ENCODE results near the gene COL1A2.

The COL1A2 gene

GRCh38 chr7:94423863-94424735 is 29.4 kb downstream of the COL1A2 start:
- in situ Hi-C loops (cut with HindIII; ENCODE audit: low pct_ligation_motif_present, low pct_unique_long_range_greater_than_20kb, low sequenced_read_pairs) = no loop called here
- DNase-seq = no peak

- in situ Hi-C loops (cut with HindIII; ENCODE audit: low pct_ligation_motif_present, low pct_unique_long_range_greater_than_20kb, low sequenced_read_pairs) = loop anchor here (25.0 kb wide), 1 partner anchor 1062 kb away; the partner anchor contains the start of gene ASB4
- DNase-seq = no peak
These were observed 30.9 kb downstream of the COL1A2 start for GRCh38 chr7:94425546-94425945.

GRCh38 chr7:94426980-94427875 is 32.5 kb downstream of the COL1A2 start:
- no peak for DNase-seq
- in situ Hi-C loops (cut with HindIII; ENCODE audit: low pct_ligation_motif_present, low pct_unique_long_range_greater_than_20kb, low sequenced_read_pairs) = loop anchor here (25.0 kb wide), 1 partner anchor 1060 kb away; the partner anchor contains the start of gene ASB4

GRCh38 chr7:94429153-94429552 is 34.5 kb downstream of the COL1A2 start:
- no peak for DNase-seq
- in situ Hi-C loops (cut with HindIII; ENCODE audit: low pct_ligation_motif_present, low pct_unique_long_range_greater_than_20kb, low sequenced_read_pairs) = loop anchor here (25.0 kb wide), 1 partner anchor 1058 kb away; the partner anchor contains the start of gene ASB4

- no peak for DNase-seq
- in situ Hi-C loops (cut with HindIII; ENCODE audit: low pct_ligation_motif_present, low pct_unique_long_range_greater_than_20kb, low sequenced_read_pairs) = loop anchor here (25.0 kb wide), 1 partner anchor 1056 kb away; the partner anchor contains the start of gene ASB4
These were observed 36.5 kb downstream of the COL1A2 start for GRCh38 chr7:94431176-94431575.

GRCh38 chr7:94431619-94432280 is 37.1 kb downstream of the COL1A2 start:
- DNase-seq = no peak
- in situ Hi-C loops (cut with HindIII; ENCODE audit: low pct_ligation_motif_present, low pct_unique_long_range_greater_than_20kb, low sequenced_read_pairs) = loop anchor here (25.0 kb wide), 1 partner anchor 1056 kb away; the partner anchor contains the start of gene ASB4

- in situ Hi-C loops (cut with HindIII; ENCODE audit: low pct_ligation_motif_present, low pct_unique_long_range_greater_than_20kb, low sequenced_read_pairs) = loop anchor here (25.0 kb wide), 1 partner anchor 1055 kb away; the partner anchor contains the start of gene ASB4
- DNase-seq = no peak
These were observed 37.6 kb downstream of the COL1A2 start for GRCh38 chr7:94432281-94432670.

GRCh38 chr7:94432817-94433216 is 38.1 kb downstream of the COL1A2 start:
- no peak for DNase-seq
- in situ Hi-C loops (cut with HindIII; ENCODE audit: low pct_ligation_motif_present, low pct_unique_long_range_greater_than_20kb, low sequenced_read_pairs) = loop anchor here (25.0 kb wide), 1 partner anchor 1054 kb away; the partner anchor contains the start of gene ASB4

GRCh38 chr7:94433224-94433623 is 38.5 kb downstream of the COL1A2 start:
- DNase-seq = no peak
- in situ Hi-C loops (cut with HindIII; ENCODE audit: low pct_ligation_motif_present, low pct_unique_long_range_greater_than_20kb, low sequenced_read_pairs) = loop anchor here (25.0 kb wide), 1 partner anchor 1054 kb away; the partner anchor contains the start of gene ASB4

GRCh38 chr7:94434042-94434441 is 39.3 kb downstream of the COL1A2 start:
- no peak for DNase-seq
- in situ Hi-C loops (cut with HindIII; ENCODE audit: low pct_ligation_motif_present, low pct_unique_long_range_greater_than_20kb, low sequenced_read_pairs) = loop anchor here (25.0 kb wide), 1 partner anchor 1053 kb away; the partner anchor contains the start of gene ASB4

- in situ Hi-C loops (cut with HindIII; ENCODE audit: low pct_ligation_motif_present, low pct_unique_long_range_greater_than_20kb, low sequenced_read_pairs) = loop anchor here (25.0 kb wide), 1 partner anchor 1051 kb away; the partner anchor contains the start of gene ASB4
- DNase-seq = peak; percentile 84
These were observed 41.4 kb downstream of the COL1A2 start for GRCh38 chr7:94436018-94436604.

GRCh38 chr7:94436700-94437099 is 42.0 kb downstream of the COL1A2 start:
- in situ Hi-C loops (cut with HindIII; ENCODE audit: low pct_ligation_motif_present, low pct_unique_long_range_greater_than_20kb, low sequenced_read_pairs) = loop anchor here (25.0 kb wide), 1 partner anchor 1051 kb away; the partner anchor contains the start of gene ASB4

GRCh38 chr7:94439893-94440381 is 45.2 kb downstream of the COL1A2 start:
- no peak for DNase-seq
- in situ Hi-C loops (cut with HindIII; ENCODE audit: low pct_ligation_motif_present, low pct_unique_long_range_greater_than_20kb, low sequenced_read_pairs) = loop anchor here (25.0 kb wide), 1 partner anchor 1047 kb away; the partner anchor contains the start of gene ASB4

More at GRCh38 chr7:94436700-94437099, 42.0 kb downstream of the COL1A2 start:
- no peak for DNase-seq

GRCh38 chr7:94440451-94441039 is 45.9 kb downstream of the COL1A2 start:
- DNase-seq = no peak
- in situ Hi-C loops (cut with HindIII; ENCODE audit: low pct_ligation_motif_present, low pct_unique_long_range_greater_than_20kb, low sequenced_read_pairs) = loop anchor here (25.0 kb wide), 1 partner anchor 1047 kb away; the partner anchor contains the start of gene ASB4

GRCh38 chr7:94441138-94441537 is 46.4 kb downstream of the COL1A2 start:
- in situ Hi-C loops (cut with HindIII; ENCODE audit: low pct_ligation_motif_present, low pct_unique_long_range_greater_than_20kb, low sequenced_read_pairs) = loop anchor here (25.0 kb wide), 1 partner anchor 1046 kb away; the partner anchor contains the start of gene ASB4
- DNase-seq = no peak

GRCh38 chr7:94442639-94443038 is 47.9 kb downstream of the COL1A2 start:
- no peak for DNase-seq
- in situ Hi-C loops (cut with HindIII; ENCODE audit: low pct_ligation_motif_present, low pct_unique_long_range_greater_than_20kb, low sequenced_read_pairs) = loop anchor here (25.0 kb wide), 1 partner anchor 1045 kb away; the partner anchor contains the start of gene ASB4

- in situ Hi-C loops (cut with HindIII; ENCODE audit: low pct_ligation_motif_present, low pct_unique_long_range_greater_than_20kb, low sequenced_read_pairs) = loop anchor here (25.0 kb wide), 1 partner anchor 1042 kb away; the partner anchor contains the start of gene ASB4
- DNase-seq = no peak
These were observed 50.1 kb downstream of the COL1A2 start for GRCh38 chr7:94444813-94445212.
